H9 (cell line): ENCODE measurements around the gene PHLDA3. TPM values are rescaled to one million over a fixed set of nuclear protein-coding genes. Genes with fewer than 3 reads are reported as not detected.

Experiments used
- DNase-seq: peaks from one replicate; pipeline ENCODE4 v3.0.0-alpha.2; 2017
- H2AFZ ChIP-seq: one replicate; pipeline ENCODE4 v1.6.1; 2013; ENCODE audit warnings: mild to moderate bottlenecking, low read length, control low read depth, moderate library complexity
- H2AK5ac ChIP-seq: 2 replicates; pipeline ENCODE4 v1.6.1; 2013; ENCODE audit warnings: low read length, control low read depth, mixed read lengths; ENCODE audit not compliant: insufficient read length
- H2BK120ac ChIP-seq: one replicate; pipeline ENCODE4 v1.6.1; 2013; ENCODE audit warnings: low read depth, mild to moderate bottlenecking, low read length, control low read depth, inconsistent platforms; ENCODE audit not compliant: poor library complexity, severe bottlenecking
- H2BK12ac ChIP-seq: 2 replicates; pipeline ENCODE4 v1.6.1; 2013; ENCODE audit warnings: low read length, control low read depth, mixed read lengths, low read depth; ENCODE audit not compliant: insufficient read length
- H2BK15ac ChIP-seq: 2 replicates; pipeline ENCODE4 v1.6.1; 2013; ENCODE audit warnings: low read depth, low read length, control low read depth
- H2BK20ac ChIP-seq: one replicate; pipeline ENCODE4 v1.6.1; 2013; ENCODE audit warnings: low read depth, mild to moderate bottlenecking, low read length, control low read depth, inconsistent platforms; ENCODE audit not compliant: poor library complexity, severe bottlenecking
- H2BK5ac ChIP-seq: 2 replicates; pipeline ENCODE4 v1.6.1; 2013; ENCODE audit warnings: low read length, control low read depth, mixed read lengths; ENCODE audit not compliant: insufficient read length
- H3K14ac ChIP-seq: 2 replicates; pipeline ENCODE4 v1.6.1; 2013; ENCODE audit warnings: low read length, control low read depth; ENCODE audit not compliant: insufficient read depth
- H3K18ac ChIP-seq: 2 replicates; pipeline ENCODE4 v1.6.1; 2013; ENCODE audit warnings: low read depth, mild to moderate bottlenecking, mixed read lengths, low read length, control low read depth; ENCODE audit not compliant: insufficient read length
- H3K23ac ChIP-seq: 2 replicates; pipeline ENCODE4 v1.6.1; 2013; ENCODE audit warnings: low read length, control low read depth, mixed read lengths, low read depth; ENCODE audit not compliant: insufficient read length
- H3K23me2 ChIP-seq: 2 replicates; pipeline ENCODE4 v1.6.1; 2013; ENCODE audit warnings: low read depth, mild to moderate bottlenecking, mixed read lengths, low read length, control low read depth; ENCODE audit not compliant: insufficient read length, poor library complexity, severe bottlenecking
- H3K27ac ChIP-seq: 2 replicates; pipeline ENCODE4 v1.5.1; 2013; ENCODE audit warnings: low read length, control low read depth, mixed read lengths, low read depth; ENCODE audit not compliant: insufficient read length
- H3K27me3 ChIP-seq: 2 replicates; pipeline ENCODE4 v1.6.1; 2013; ENCODE audit warnings: low read length, control low read depth, inconsistent platforms; ENCODE audit not compliant: insufficient read depth
- H3K4ac ChIP-seq: 2 replicates; pipeline ENCODE4 v1.6.1; 2013; ENCODE audit warnings: low read depth, mild to moderate bottlenecking, control low read depth, inconsistent platforms, low read length, moderate library complexity
- H3K4me1 ChIP-seq: 2 replicates; pipeline ENCODE4 v1.6.1; 2013; ENCODE audit warnings: low read length, control low read depth, inconsistent platforms; ENCODE audit not compliant: insufficient read depth
- H3K4me2 ChIP-seq: 2 replicates; pipeline ENCODE4 v1.6.1; 2013; ENCODE audit warnings: low read length, control low read depth, mixed read lengths; ENCODE audit not compliant: insufficient read length, insufficient read depth
- H3K56ac ChIP-seq: 2 replicates; pipeline ENCODE4 v1.6.1; 2013; ENCODE audit warnings: low read depth, mild to moderate bottlenecking, mixed read lengths, low read length, control low read depth; ENCODE audit not compliant: insufficient read length
- H3K79me1 ChIP-seq: 2 replicates; pipeline ENCODE4 v1.6.1; 2013; ENCODE audit warnings: low read depth, mild to moderate bottlenecking, moderate library complexity, low read length, control low read depth, inconsistent platforms; ENCODE audit not compliant: insufficient read depth, poor library complexity, severe bottlenecking
- H3K79me2 ChIP-seq: 2 replicates; pipeline ENCODE4 v1.6.1; 2013; ENCODE audit warnings: low read length, control low read depth, inconsistent platforms; ENCODE audit not compliant: insufficient read depth
- H3K9ac ChIP-seq: 2 replicates; pipeline ENCODE4 v1.6.1; 2013; ENCODE audit warnings: low read length, control low read depth, mixed read lengths; ENCODE audit not compliant: insufficient read length; ENCODE audit errors: extremely low read depth
- H3K9me3 ChIP-seq: one replicate; pipeline ENCODE4 v1.6.1; 2013; ENCODE audit warnings: low read depth, low read length, inconsistent platforms; ENCODE audit not compliant: control insufficient read depth
- H3T11ph ChIP-seq: one replicate; pipeline ENCODE4 v1.6.1; 2013; ENCODE audit warnings: mild to moderate bottlenecking, low read length, control low read depth, inconsistent platforms
- H4K20me1 ChIP-seq: one replicate; pipeline ENCODE4 v1.6.1; 2013; ENCODE audit not compliant: control insufficient read depth, insufficient read length, insufficient read depth
- H4K5ac ChIP-seq: 2 replicates; pipeline ENCODE4 v1.6.1; 2013; ENCODE audit warnings: low read depth, mild to moderate bottlenecking, mixed read lengths, low read length, control low read depth; ENCODE audit not compliant: insufficient read length
- H4K8ac ChIP-seq: replicated peaks from 2 replicates; pipeline ENCODE4 v1.6.1; 2013; ENCODE audit warnings: low read length, control low read depth, mixed read lengths, low read depth; ENCODE audit not compliant: insufficient read length
- H4K91ac ChIP-seq: 2 replicates; pipeline ENCODE4 v1.6.1; 2013; ENCODE audit warnings: low read depth, mild to moderate bottlenecking, moderate library complexity, mixed read lengths, low read length, control low read depth; ENCODE audit not compliant: insufficient read length
- H3K27ac Mint-ChIP-seq, 3 experiments: 2 replicates in 2 of 3; 3 replicates in 1 of 3; pipeline ENCODE4 v1.8.0; 2020 to 2021; ENCODE audit warnings: mixed read lengths in 3 of 3, mild to moderate bottlenecking in 1 of 3, moderate library complexity in 1 of 3
- H3K27me3 Mint-ChIP-seq: 2 replicates; pipeline ENCODE4 v1.8.0; 2021; ENCODE audit warnings: low read depth, mild to moderate bottlenecking, moderate library complexity, mixed read lengths
- H3K36me3 Mint-ChIP-seq, 3 experiments: 2 replicates in 2 of 3; 3 replicates in 1 of 3; pipeline ENCODE4 v1.8.0; 2020 to 2021; ENCODE audit warnings: low read depth in 3 of 3, mixed read lengths in 3 of 3; ENCODE audit not compliant: insufficient read depth in 1 of 3
- H3K4me1 Mint-ChIP-seq, 2 experiments: 2 replicates each; pipeline ENCODE4 v1.8.0; 2020; ENCODE audit warnings: mixed read lengths in 2 of 2
- H3K4me3 Mint-ChIP-seq, 2 experiments: 2 replicates in 1 of 2; 3 replicates in 1 of 2; pipeline ENCODE4 v1.8.0; 2020 to 2021; ENCODE audit warnings: mild to moderate bottlenecking in 2 of 2, mixed read lengths in 2 of 2, moderate library complexity in 1 of 2
- H3K9me3 Mint-ChIP-seq, 2 experiments: 2 replicates in 1 of 2; 3 replicates in 1 of 2; pipeline ENCODE4 v1.8.0; 2020; ENCODE audit warnings: mild to moderate bottlenecking in 2 of 2, mixed read lengths in 2 of 2, moderate library complexity in 1 of 2
- CTCF ChIP-seq: fragments of 200-600 bp; sonication (generic); conservative IDR thresholded peaks from 3 replicates; pipeline ENCODE4 v1.8.0; 2021; ENCODE audit warnings: antibody characterized with exemption, mild to moderate bottlenecking
- WGBS: extraction: QIAGEN DNeasy Blood & Tissue Kit; methylation state at CpG from one replicate; pipeline ENCODE4 v1.1.7; 2013; ENCODE audit warnings: missing lambda C conversion rate, low lambda C conversion rate, mixed read lengths; ENCODE audit not compliant: insufficient read length; ENCODE audit errors: extremely low coverage; 5-methylcytosine and 5-hydroxymethylcytosine counted together
- total RNA-seq: library from RNA; stranded (reverse); gene quantifications from 2 replicates; pipeline ENCODE4 v1.2.1, GENCODE V29; 2021

Gene PHLDA3
- total RNA-seq, 1 experiment from 2014 or later, result 53.9 TPM

- H3K27ac ChIP-seq, result no peak overlapping the region
- H2BK5ac ChIP-seq, result no peak overlapping the region
- no peak for DNase-seq
- H3T11ph ChIP-seq, result no peak overlapping the region
- no peak for TF ChIP-seq CTCF
- H2BK20ac ChIP-seq, result no peak overlapping the region
- H2BK15ac ChIP-seq, result no peak overlapping the region
- H2BK120ac ChIP-seq, result no peak overlapping the region
- no peak overlapping the region for H4K5ac ChIP-seq
- peaks cover 8% of the 10 kb centered on the region; the same call in 1 of the 2 replicates for H3K4me1 ChIP-seq
- Mint-ChIP-seq H3K36me3 (peaks cover 0 to under 1% (median under 1%) of the 10 kb centered on the region in 3 experiments; a peak in 2 of 7 replicates), H3K4me3 (no peak overlapping the region; a peak in 1 of 5 replicates), H3K27me3 (no peaks in the 10 kb centered on the region), H3K27ac (no peak overlapping the region), H3K9me3 (no peaks in the 10 kb centered on the region), H3K4me1 (peaks cover 33 to 39% of the 10 kb centered on the region in 2 experiments)
- WGBS, result 100% methylated on average over 1 of the region's 3 CpGs
- no peaks in the 10 kb centered on the region for H3K79me2 ChIP-seq
- no peaks in the 10 kb centered on the region for H3K23me2 ChIP-seq
- H2BK12ac ChIP-seq, result no peak overlapping the region
- no peak overlapping the region for H4K91ac ChIP-seq
- H3K14ac ChIP-seq, result no peak overlapping the region
- H2AFZ ChIP-seq, result no peak overlapping the region
- no peak overlapping the region for H3K4ac ChIP-seq
- no peak overlapping the region for H3K23ac ChIP-seq
- H3K27me3 ChIP-seq, result no peaks in the 10 kb centered on the region
- no peak overlapping the region for H2AK5ac ChIP-seq
- H3K56ac ChIP-seq, result no peak overlapping the region
- H3K9me3 ChIP-seq, result no peaks in the 10 kb centered on the region
- no peaks in the 10 kb centered on the region for H3K79me1 ChIP-seq
- no peak overlapping the region for H3K4me2 ChIP-seq
- H4K8ac ChIP-seq, result no peak overlapping the region
- H3K18ac ChIP-seq, result no peak overlapping the region
- no peak overlapping the region for H3K9ac ChIP-seq
- H4K20me1 ChIP-seq, result no peaks in the 10 kb centered on the region
These were observed 9.9 kb downstream of the PHLDA3 start for GRCh38 chr1:201459052-201459451.
